ENCODE data around the gene SYK. TPM values are rescaled to one million over a fixed set of nuclear protein-coding genes. Genes with fewer than 3 reads are reported as not detected.

The SYK gene
- total RNA-seq, 4 donors from 2014 or later = 6.7 to 22.2 (median 9.0) TPM

- DNase-seq = no peak
- TF ChIP-seq CTCF (IDR thresholded peaks at IDR 0.05) = no peak
- no peak for TF ChIP-seq POLR2A (IDR thresholded peaks at IDR 0.05)
- intact Hi-C loops (cut with DNase I; ENCODE audit: low total_unique reads) = no loop called here
- Histone ChIP-seq H3K4me3 (no peak overlapping the region), H3K36me3 (no peaks in the 10 kb centered on the region), H3K27me3 (no peaks in the 10 kb centered on the region), H3K9me3 (no peaks in the 10 kb centered on the region), H3K27ac (no peak overlapping the region), H3K4me1 (no peaks in the 10 kb centered on the region)
Measured at GRCh38 chr9:90774682-90775081, 26.9 kb upstream of the SYK start.

DNA sequence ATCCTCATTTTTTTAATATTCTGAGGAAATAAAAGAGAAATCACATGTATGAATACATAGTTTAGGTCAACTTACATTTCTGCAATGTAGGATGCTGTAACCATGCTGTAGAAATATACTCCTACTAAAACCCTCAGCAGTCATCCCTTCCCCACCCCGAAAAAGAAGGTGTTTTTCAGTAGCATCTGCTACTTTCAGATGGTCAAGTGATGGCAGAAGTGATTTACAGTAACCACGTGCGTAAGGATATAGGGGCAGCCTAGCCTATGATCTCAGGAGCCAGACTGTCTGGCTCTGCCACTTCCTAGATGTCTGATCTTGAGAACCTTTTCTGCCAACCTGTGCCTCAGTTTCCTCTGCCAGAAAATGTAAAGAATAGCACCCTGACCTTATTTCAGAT is 26.0 kb upstream of the SYK start:
- H3K27ac ChIP-seq = no peak overlapping the region

DNA sequence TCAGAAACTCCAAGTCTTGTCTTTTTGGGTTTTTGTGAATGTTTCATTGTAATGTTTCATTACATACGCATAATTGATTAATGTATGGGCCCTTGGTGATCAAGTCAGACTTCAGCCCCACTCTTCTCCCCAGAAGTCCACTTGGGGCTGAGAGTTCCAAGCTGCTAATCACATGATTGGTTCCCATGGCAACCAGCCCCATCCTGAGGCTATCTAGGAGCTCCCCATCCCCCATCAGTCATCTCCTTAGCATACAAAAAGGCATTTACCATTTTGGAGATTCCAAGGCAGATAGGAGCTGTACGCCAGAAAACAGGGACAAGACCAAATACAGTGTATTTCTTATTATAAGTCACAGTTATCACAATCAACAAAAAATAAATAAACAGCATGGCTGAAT is 22.9 kb upstream of the SYK start:
- Histone ChIP-seq H3K36me3 (no peaks in the 10 kb centered on the region), H3K27ac (no peak overlapping the region), H3K9me3 (no peaks in the 10 kb centered on the region), H3K4me3 (no peak overlapping the region), H3K4me1 (no peaks in the 10 kb centered on the region), H3K27me3 (no peaks in the 10 kb centered on the region)
- intact Hi-C loops (cut with DNase I; ENCODE audit: low total_unique reads) = no loop called here
- TF ChIP-seq CTCF (IDR thresholded peaks at IDR 0.05) (no peak), POLR2A (IDR thresholded peaks at IDR 0.05) (no peak)
- no peak for DNase-seq

More for the DNA sequence above, 26.0 kb upstream of the SYK start:
- no peaks in the 10 kb centered on the region for H3K9me3 ChIP-seq
- no peak overlapping the region for H3K4me3 ChIP-seq
- no peaks in the 10 kb centered on the region for H3K27me3 ChIP-seq
- DNase-seq = no peak
- TF ChIP-seq CTCF (IDR thresholded peaks at IDR 0.05) = no peak
- TF ChIP-seq POLR2A (IDR thresholded peaks at IDR 0.05) = no peak
- intact Hi-C loops (cut with DNase I; ENCODE audit: low total_unique reads) = no loop called here
- no peaks in the 10 kb centered on the region for H3K36me3 ChIP-seq
- H3K4me1 ChIP-seq = no peaks in the 10 kb centered on the region

- Histone ChIP-seq H3K9me3 (no peaks in the 10 kb centered on the region), H3K27ac (no peak overlapping the region), H3K4me3 (no peak overlapping the region), H3K4me1 (no peaks in the 10 kb centered on the region), H3K36me3 (no peaks in the 10 kb centered on the region), H3K27me3 (peaks cover 0 to 5% of the 10 kb centered on the region in 2 donors)
- no peak for DNase-seq
- TF ChIP-seq CTCF (IDR thresholded peaks at IDR 0.05) (no peak), POLR2A (IDR thresholded peaks at IDR 0.05) (no peak)
- intact Hi-C loops (cut with DNase I; ENCODE audit: low total_unique reads) = no loop called here
Measured at GRCh38 chr9:90783552-90783951, 18.1 kb upstream of the SYK start.

DNA sequence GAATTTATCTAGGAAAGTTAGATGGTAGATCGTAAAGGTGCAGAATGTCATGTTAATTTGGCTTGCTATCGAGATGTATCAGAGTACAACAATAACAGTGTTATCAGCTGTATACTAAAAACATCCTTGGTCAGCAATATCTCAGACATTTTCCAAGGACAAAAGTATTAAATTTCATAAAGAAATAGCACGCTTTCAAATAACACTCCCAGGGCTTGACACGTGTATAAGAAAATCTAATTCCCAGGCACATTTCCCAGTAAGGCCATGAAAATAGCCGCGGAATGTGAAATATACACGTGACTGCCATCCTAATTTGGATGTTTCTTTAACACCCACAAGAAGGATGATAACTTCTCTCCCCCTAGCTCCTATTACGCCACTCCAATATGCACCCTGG is 17.7 kb upstream of the SYK start:
- DNase-seq = no peak
- TF ChIP-seq CTCF (IDR thresholded peaks at IDR 0.05) = no peak
- TF ChIP-seq POLR2A (IDR thresholded peaks at IDR 0.05) = no peak

More for the DNA sequence above, 17.7 kb upstream of the SYK start:
- H3K36me3 ChIP-seq = no peaks in the 10 kb centered on the region
- H3K27ac ChIP-seq = no peak overlapping the region
- no peak overlapping the region for H3K4me3 ChIP-seq
- intact Hi-C loops (cut with DNase I; ENCODE audit: low total_unique reads) = no loop called here
- peaks cover 0 to 5% of the 10 kb centered on the region in 2 donors for H3K27me3 ChIP-seq
- no peaks in the 10 kb centered on the region for H3K9me3 ChIP-seq
- H3K4me1 ChIP-seq = no peaks in the 10 kb centered on the region
